ENCODE data around the gene MTNR1B.

MTNR1B gene

GRCh38 chr11:92969634-92970347 lies at the start of gene MTNR1B:
TSS of gene MTNR1B (plus strand) at chr11:92969651. CDS start at chr11:92969726, 75 bp downstream.
- intact Hi-C loops (cut with DNase I), result no loop called here
- peak in 6 of 42 donors; percentile 2 to 18 (median 8) for DNase-seq

- intact Hi-C loops (cut with DNase I), result no loop called here
- no peak for DNase-seq
These were observed 49.1 kb upstream of the MTNR1B start for GRCh38 chr11:92920331-92920730.

GRCh38 chr11:92922731-92923130 lies 46.7 kb upstream of the MTNR1B start:
- intact Hi-C loops (cut with DNase I), result no loop called here
- DNase-seq, result no peak

- intact Hi-C loops (cut with DNase I), result no loop called here
- DNase-seq, result no peak
These were observed 40.2 kb upstream of the MTNR1B start for GRCh38 chr11:92929246-92929645.

- intact Hi-C loops (cut with DNase I), result no loop called here
- no peak for DNase-seq
These were observed 39.8 kb upstream of the MTNR1B start for GRCh38 chr11:92929653-92930052.

- DNase-seq, result no peak
- intact Hi-C loops (cut with DNase I), result no loop called here
These were observed 37.6 kb upstream of the MTNR1B start for GRCh38 chr11:92931746-92932422.

- intact Hi-C loops (cut with DNase I), result no loop called here
- DNase-seq, result no peak
These were observed 30.1 kb upstream of the MTNR1B start for GRCh38 chr11:92939305-92939704.

- intact Hi-C loops (cut with DNase I), result no loop called here
These were observed 27.5 kb upstream of the MTNR1B start for GRCh38 chr11:92941676-92942571.

DNA sequence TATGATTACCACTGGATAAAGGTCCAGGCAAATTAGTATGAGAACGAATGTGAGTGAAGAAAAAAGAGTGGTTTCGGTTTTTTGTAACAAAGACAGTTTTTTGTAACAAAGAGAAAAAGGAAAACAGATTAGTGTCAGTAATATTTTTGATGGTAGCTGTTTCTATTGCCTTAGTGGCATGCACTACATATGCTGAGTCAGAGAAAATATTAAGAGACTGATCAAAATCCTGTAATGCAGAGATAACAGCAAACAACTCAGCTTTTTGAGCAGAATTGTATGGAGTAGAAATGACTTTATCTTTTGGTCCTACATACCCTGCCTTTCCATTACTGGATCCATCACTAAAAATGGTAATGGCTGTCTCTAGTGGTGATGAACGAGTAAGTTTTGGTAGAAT lies 22.7 kb upstream of the MTNR1B start:
- no peak for DNase-seq
- intact Hi-C loops (cut with DNase I), result no loop called here

More at GRCh38 chr11:92941676-92942571, 27.5 kb upstream of the MTNR1B start:
- DNase-seq, result peak in 16 of 42 donors; percentile 6 to 52 (median 31)

GRCh38 chr11:92948116-92948515 lies 21.3 kb upstream of the MTNR1B start:
- DNase-seq, result no peak
- intact Hi-C loops (cut with DNase I), result no loop called here

DNA sequence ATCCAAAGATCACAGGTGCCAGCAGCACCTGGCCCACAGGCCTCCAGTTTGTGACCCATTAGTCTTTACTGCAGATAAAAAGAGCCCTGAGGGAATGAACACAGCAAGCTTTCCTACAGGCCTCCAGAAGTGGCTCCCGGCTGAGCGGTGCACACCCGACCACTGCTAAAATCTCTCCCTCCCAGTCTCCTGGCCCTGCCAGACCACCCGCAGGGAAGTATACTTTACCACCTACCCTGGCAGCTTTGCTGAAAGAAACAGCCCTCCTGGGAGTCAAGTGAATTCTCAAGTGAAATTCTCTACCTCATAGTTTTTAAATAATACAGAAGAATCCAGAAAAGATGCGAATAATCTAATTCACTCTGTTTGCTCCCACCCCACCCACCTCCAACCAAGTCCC lies 15.4 kb upstream of the MTNR1B start:
- DNase-seq, result no peak
- intact Hi-C loops (cut with DNase I), result no loop called here

GRCh38 chr11:92955860-92956259 lies 13.6 kb upstream of the MTNR1B start:
- intact Hi-C loops (cut with DNase I), result no loop called here

DNA sequence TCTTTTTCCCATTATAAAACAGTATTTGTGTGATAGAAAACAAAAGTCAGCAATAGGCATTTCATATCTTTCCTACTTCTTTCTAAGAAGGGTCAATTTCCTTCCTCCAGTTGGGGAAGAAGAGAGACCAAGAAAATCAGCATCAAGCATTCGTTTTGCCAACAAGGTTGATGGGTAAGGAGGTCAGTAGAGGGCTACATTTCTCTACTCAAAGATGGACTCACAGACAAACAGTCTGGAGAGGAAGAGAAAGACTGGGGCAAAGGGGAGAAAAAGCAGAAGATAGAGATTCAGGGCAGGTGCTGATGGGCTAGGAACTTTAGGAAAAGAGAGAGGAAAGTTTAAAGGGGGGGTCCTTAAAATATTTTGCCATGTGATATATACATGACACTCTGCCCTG lies 8.6 kb upstream of the MTNR1B start:
- intact Hi-C loops (cut with DNase I), result no loop called here
- DNase-seq, result no peak

More at GRCh38 chr11:92955860-92956259, 13.6 kb upstream of the MTNR1B start:
- no peak for DNase-seq

GRCh38 chr11:92962446-92962845 lies 7.0 kb upstream of the MTNR1B start:
- DNase-seq, result no peak
- intact Hi-C loops (cut with DNase I), result no loop called here

DNA sequence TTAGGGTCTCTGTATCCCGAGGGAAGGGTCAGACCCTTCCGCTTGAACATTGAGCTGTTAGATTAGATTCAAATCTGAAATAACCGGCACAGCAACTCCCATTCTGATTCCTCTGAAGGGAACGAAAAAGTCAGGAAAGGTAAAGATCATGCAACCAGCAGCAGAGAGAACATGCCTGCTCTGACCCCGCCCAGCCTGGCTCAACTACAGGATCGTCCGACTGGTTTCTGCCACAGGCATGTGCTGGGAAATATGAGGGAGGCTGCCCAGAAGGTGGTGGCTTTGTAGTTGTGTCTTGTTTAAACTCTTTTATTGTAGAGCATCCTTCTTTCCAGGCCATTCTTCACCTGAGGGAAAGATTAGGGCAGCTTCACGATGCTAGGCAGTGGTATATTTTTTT lies 5.0 kb upstream of the MTNR1B start:
- intact Hi-C loops (cut with DNase I), result no loop called here
- no peak for DNase-seq

DNA sequence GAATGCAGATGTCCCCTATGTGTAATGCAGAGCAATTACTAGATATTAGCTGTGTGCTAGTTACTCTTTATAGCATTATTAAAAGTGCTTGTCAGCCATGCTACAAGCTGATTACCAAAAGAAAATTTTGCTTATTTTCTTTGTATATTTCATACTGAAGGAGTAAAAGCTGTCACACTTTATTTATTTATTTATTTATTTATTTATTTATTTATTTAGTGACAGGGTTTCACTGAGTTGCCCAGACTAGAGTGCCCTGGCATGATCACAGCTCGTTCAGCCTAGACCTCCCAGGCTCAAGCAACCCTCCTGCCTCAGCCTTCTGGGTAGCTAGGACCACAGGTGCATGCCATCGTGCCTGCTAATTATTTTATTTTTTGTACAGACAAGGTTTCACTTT lies 4.3 kb upstream of the MTNR1B start:
- no peak for DNase-seq
- intact Hi-C loops (cut with DNase I), result no loop called here

- DNase-seq, result no peak
- intact Hi-C loops (cut with DNase I), result no loop called here
These were observed 2.3 kb upstream of the MTNR1B start for GRCh38 chr11:92967178-92967577.

- intact Hi-C loops (cut with DNase I), result no loop called here
These were observed 1.6 kb upstream of the MTNR1B start for GRCh38 chr11:92967867-92968266.

DNA sequence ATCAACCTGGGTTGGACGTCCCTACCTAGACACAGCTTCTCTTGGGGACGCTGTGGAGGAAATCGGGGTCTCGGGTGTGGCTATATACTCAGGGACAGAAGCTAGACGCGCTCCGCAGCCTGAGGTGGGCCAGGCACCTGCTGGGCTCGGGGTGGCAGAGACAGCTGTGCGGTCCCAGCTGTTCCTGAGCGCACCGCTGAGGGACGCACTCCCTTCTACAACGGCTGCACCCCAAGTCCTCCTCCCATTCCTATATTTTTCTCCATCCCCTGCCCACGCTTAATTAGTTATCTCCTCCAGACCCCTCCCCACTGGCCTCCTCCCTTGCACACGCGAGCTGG lies 188 bp upstream of the MTNR1B start:
- peak in 11 of 42 donors; percentile 14 to 47 (median 28) for DNase-seq
- intact Hi-C loops (cut with DNase I), result no loop called here

More at GRCh38 chr11:92967867-92968266, 1.6 kb upstream of the MTNR1B start:
- no peak for DNase-seq

DNA sequence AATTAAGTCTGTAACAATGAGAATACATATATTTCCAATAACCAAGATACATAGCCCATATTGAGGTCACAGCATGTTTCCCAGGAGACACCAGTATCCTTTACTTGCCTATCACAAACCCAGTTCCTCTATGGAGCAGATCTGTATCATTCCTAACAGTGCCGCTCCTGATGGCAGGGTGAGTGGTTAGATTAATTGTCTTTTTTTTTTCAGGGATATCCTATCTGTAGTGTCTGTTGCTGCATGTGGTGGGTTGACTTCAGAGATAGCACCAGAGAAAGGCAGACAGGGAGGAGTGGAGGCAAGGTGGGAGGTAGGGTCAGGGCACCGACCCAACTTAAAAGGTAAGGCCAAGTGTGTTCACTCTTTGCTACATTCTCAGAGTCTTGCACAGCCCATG lies 2.8 kb downstream of the MTNR1B start:
- no peak for DNase-seq
- intact Hi-C loops (cut with DNase I), result no loop called here

Measured in head of caudate nucleus (tissue), 42 donors.